Keratinocyte (primary cell): ENCODE measurements around the gene CAPZB. TPM values are rescaled to one million over a fixed set of nuclear protein-coding genes. Genes with fewer than 3 reads are reported as not detected.

Source experiments
- DNase-seq: peaks from one replicate; pipeline ENCODE4 v3.0.0-alpha.2; 2011; ENCODE audit warnings: low read depth, missing footprints, low spot score
- FAIRE-seq: peaks from 2 replicates; lab custom pipeline; 2011; peaks lifted over from hg19 to GRCh38; lab: Jason Lieb, UNC
- H2AFZ ChIP-seq: 2 replicates; pipeline ENCODE4 v1.6.0; 2012; ENCODE audit warnings: low read length, control low read depth, inconsistent platforms; ENCODE audit not compliant: control insufficient read depth
- H3K27ac ChIP-seq: 2 replicates; pipeline ENCODE4 v1.5.1; 2011; ENCODE audit warnings: low read length; ENCODE audit not compliant: control insufficient read depth, insufficient read depth
- H3K27me3 ChIP-seq: 3 replicates; pipeline ENCODE4 v1.6.0; 2011; ENCODE audit warnings: low read length; ENCODE audit not compliant: control insufficient read depth, insufficient read depth; ENCODE audit errors: extremely low read depth
- H3K36me3 ChIP-seq, 2 experiments: 2 replicates in 1 of 2; 3 replicates in 1 of 2; pipeline ENCODE4 v1.5.1; 2011; ENCODE audit warnings: low read length in 2 of 2, mild to moderate bottlenecking in 1 of 2; ENCODE audit not compliant: control insufficient read depth in 2 of 2, insufficient read depth in 2 of 2; ENCODE audit errors: extremely low read depth in 1 of 2
- H3K4me1 ChIP-seq: 3 replicates; pipeline ENCODE4 v1.5.1; 2011; ENCODE audit warnings: low read length; ENCODE audit not compliant: control insufficient read depth, insufficient read depth; ENCODE audit errors: extremely low read depth
- H3K4me2 ChIP-seq: 3 replicates; pipeline ENCODE4 v1.6.0; 2011; ENCODE audit warnings: low read depth, low read length; ENCODE audit not compliant: control insufficient read depth, insufficient read depth; ENCODE audit errors: extremely low read depth
- H3K4me3 ChIP-seq, 3 experiments: fragments of 200-600 bp in 1 of 3; sonication (generic) in 1 of 3; 2 replicates in 2 of 3; 3 replicates in 1 of 3; pipeline ENCODE4 v1.5.1; 2011 to 2016; ENCODE audit warnings: low read length in 3 of 3, mild to moderate bottlenecking in 3 of 3, control low read depth in 2 of 3, inconsistent platforms in 1 of 3, low read depth in 1 of 3, mixed read lengths in 1 of 3, mixed run types in 1 of 3, moderate library complexity in 1 of 3; ENCODE audit not compliant: control insufficient read depth in 2 of 3, insufficient read depth in 2 of 3; ENCODE audit errors: extremely low read depth in 1 of 3
- H3K79me2 ChIP-seq: 2 replicates; pipeline ENCODE4 v1.6.0; 2012; ENCODE audit warnings: low read length; ENCODE audit not compliant: control insufficient read depth, insufficient read depth
- H3K9ac ChIP-seq: 3 replicates; pipeline ENCODE4 v1.6.0; 2011; ENCODE audit warnings: low read length; ENCODE audit not compliant: control insufficient read depth, insufficient read depth; ENCODE audit errors: extremely low read depth
- H3K9me1 ChIP-seq: 3 replicates; pipeline ENCODE4 v1.6.0; 2011; ENCODE audit warnings: low read length; ENCODE audit not compliant: control insufficient read depth, insufficient read depth; ENCODE audit errors: extremely low read depth
- H3K9me3 ChIP-seq: 2 replicates; pipeline ENCODE4 v1.5.1; 2012; ENCODE audit warnings: low read depth, low read length; ENCODE audit not compliant: control insufficient read depth
- H4K20me1 ChIP-seq: 3 replicates; pipeline ENCODE4 v1.6.0; 2011; ENCODE audit warnings: low read length; ENCODE audit not compliant: control insufficient read depth, insufficient read depth; ENCODE audit errors: extremely low read depth
- CTCF ChIP-seq, 3 experiments: IDR thresholded peaks in 1 of 3; conservative IDR thresholded peaks in 1 of 3; optimal IDR thresholded peaks in 1 of 3; 2 replicates in 2 of 3; 3 replicates in 1 of 3; pipeline versions ENCODE3 to v1.5.1; 2011; ENCODE audit warnings: low read length in 3 of 3, mild to moderate bottlenecking in 3 of 3, moderate library complexity in 2 of 3, control low read depth in 1 of 3, inconsistent platforms in 1 of 3; ENCODE audit not compliant: insufficient read depth in 2 of 3; ENCODE audit errors: extremely low read depth in 1 of 3
- EZH2 ChIP-seq: IDR thresholded peaks from one replicate; pipeline ENCODE4 v1.6.1; 2012; ENCODE audit warnings: inconsistent platforms, mild to moderate bottlenecking, low read length, moderate library complexity
- dilution Hi-C: fragments of 300-500 bp; cut with MboI; formaldehyde crosslinking; loops from one replicate; pipeline ENCODE4 v1.7.0; 2020; ENCODE audit warnings: low sequenced_read_pairs; ENCODE audit not compliant: extremely low pct_ligation_motif_present
- polyA plus RNA-seq, 5 experiments: library from polyadenylated mRNA; depleted of rRNA in 3 of 5; stranded (reverse) in 3 of 5; stranded (forward) in 1 of 5; unstranded in 1 of 5; fragments of >200 nt; gene quantifications; 1 replicate in 1 of 5; 2 replicates in 3 of 5; 3 replicates in 1 of 5; pipeline versions ENCODE4 v1.2.1 to v1.2.3, GENCODE V29; 2011 to 2012; ENCODE audit warnings: missing spikeins in 2 of 5, low read depth in 1 of 5, low replicate concordance in 1 of 5

CAPZB gene
- polyA plus RNA-seq, 1 donor (not counting 4 experiments of a cell fraction or from before 2014, with no cell fraction given), result 193 TPM

DNA sequence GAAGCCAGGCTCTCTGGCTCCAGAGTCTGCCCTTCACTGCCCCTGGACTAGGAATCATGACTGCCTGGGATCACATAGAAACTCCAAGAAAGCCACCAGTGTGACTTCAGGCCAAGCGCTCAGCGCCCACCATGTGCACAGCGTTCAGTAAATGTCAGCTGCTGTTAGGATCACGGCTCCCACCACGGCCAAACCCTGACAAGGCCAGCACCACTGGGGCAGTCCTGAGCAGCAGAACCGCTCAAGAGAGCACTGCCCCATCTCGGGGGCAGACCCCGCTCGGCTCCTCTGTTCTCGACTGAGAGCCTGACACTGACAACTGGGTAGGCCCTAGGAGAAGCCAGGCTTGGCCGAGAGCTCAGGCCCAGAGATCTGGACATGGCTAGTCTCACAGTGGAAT, 10.0 kb downstream of the CAPZB start:
- no peak for DNase-seq
- FAIRE-seq, result no peak
- dilution Hi-C loops, result no loop called here
- no peak overlapping the region for H3K4me3 ChIP-seq
- peaks cover 64% of the 10 kb centered on the region for H4K20me1 ChIP-seq
- H3K27ac ChIP-seq, result no peak overlapping the region
- no peak overlapping the region for H3K9ac ChIP-seq
- H3K79me2 ChIP-seq, result peaks cover 94% of the 10 kb centered on the region
- H2AFZ ChIP-seq, result no peak overlapping the region
- TF ChIP-seq EZH2 (no peak), CTCF (optimal IDR thresholded peaks at IDR 0.05 in 1 of 3, IDR thresholded peaks at IDR 0.05 in 1 of 3, conservative IDR thresholded peaks at IDR 0.05 in 1 of 3; ENCODE audit: extremely low read depth in 1 of 3, insufficient read depth in 2 of 3, low read length in 3 of 3) (no peak)
- H3K4me1 ChIP-seq, result no peaks in the 10 kb centered on the region
- peaks cover 6% of the 10 kb centered on the region for H3K9me1 ChIP-seq
- H3K36me3 ChIP-seq, result peaks cover 16 to 30% of the 10 kb centered on the region in 2 experiments
- H3K9me3 ChIP-seq, result no peaks in the 10 kb centered on the region
- no peak overlapping the region for H3K4me2 ChIP-seq
- no peaks in the 10 kb centered on the region for H3K27me3 ChIP-seq

GRCh38 chr1:19472174-19472573, 13.2 kb downstream of the CAPZB start:
- dilution Hi-C loops, result no loop called here
- Histone ChIP-seq H3K4me3 (no peak overlapping the region), H3K4me2 (no peak overlapping the region), H3K36me3 (peaks cover 12 to 18% of the 10 kb centered on the region in 2 experiments), H3K79me2 (peaks cover 92% of the 10 kb centered on the region), H2AFZ (no peak overlapping the region), H3K27ac (no peak overlapping the region), H4K20me1 (peaks cover 59% of the 10 kb centered on the region), H3K9ac (no peak overlapping the region), H3K27me3 (no peaks in the 10 kb centered on the region), H3K4me1 (peaks cover 21% of the 10 kb centered on the region), H3K9me1 (peaks cover 2% of the 10 kb centered on the region), H3K9me3 (no peaks in the 10 kb centered on the region)
- DNase-seq (no peak), FAIRE-seq (no peak)
- TF ChIP-seq CTCF (optimal IDR thresholded peaks at IDR 0.05 in 1 of 3, IDR thresholded peaks at IDR 0.05 in 1 of 3, conservative IDR thresholded peaks at IDR 0.05 in 1 of 3; ENCODE audit: extremely low read depth in 1 of 3, insufficient read depth in 2 of 3, low read length in 3 of 3) (no peak), EZH2 (no peak)
